GM12875 (cell line): ENCODE measurements around the gene PDIA4.
A peak's percentile ranks its signal among the peaks of the same experiment; 100 is the strongest.
"Not testable (repeated sequence)": the region's sequence is repeated elsewhere in the genome, so short reads cannot be mapped to it uniquely, and the experiment has no call there.

Experiments
- H3K4me3 ChIP-seq: one replicate; pipeline ENCODE4 v1.5.1; 2011; ENCODE audit warnings: low read depth, low read length, control low read depth
- CTCF ChIP-seq: IDR thresholded peaks from 2 replicates; pipeline ENCODE4 v1.5.1; 2011; ENCODE audit warnings: low read depth, mild to moderate bottlenecking, control low read depth, inconsistent platforms, low read length, moderate library complexity, borderline replicate concordance; ENCODE audit not compliant: insufficient read depth

The PDIA4 gene

GRCh38 chr7:148987751-148988512 lies 40.4 kb downstream of the PDIA4 start:
- no peak for TF ChIP-seq CTCF
- peak overlapping the region; percentile 74 for H3K4me3 ChIP-seq

- peak overlapping the region; percentile 74 for H3K4me3 ChIP-seq
- TF ChIP-seq CTCF: no peak
Observed at GRCh38 chr7:148987010-148987750, 41.1 kb downstream of the PDIA4 start.

- H3K4me3 ChIP-seq: no peak overlapping the region
- no peak for TF ChIP-seq CTCF
Observed at GRCh38 chr7:148986742-148987009, 41.6 kb downstream of the PDIA4 start.

- no peak for TF ChIP-seq CTCF
- peak overlapping the region; percentile 51 for H3K4me3 ChIP-seq
Observed at GRCh38 chr7:148983200-148984146, 44.8 kb downstream of the PDIA4 start.

GRCh38 chr7:148982654-148983199 lies 45.6 kb downstream of the PDIA4 start:
- no peak for TF ChIP-seq CTCF
- peak overlapping the region; percentile 51 for H3K4me3 ChIP-seq

- TF ChIP-seq CTCF: no peak
- no peak overlapping the region for H3K4me3 ChIP-seq
Observed at GRCh38 chr7:148979827-148980226, 48.5 kb downstream of the PDIA4 start.

- not testable (repeated sequence) for H3K4me3 ChIP-seq
Observed at GRCh38 chr7:148979072-148979471, 49.2 kb downstream of the PDIA4 start.
